HepG2 (cell line): Measurements from ENCODE around the gene CABLES2. TPM values are rescaled to one million over a fixed set of nuclear protein-coding genes. Genes with fewer than 3 reads are reported as not detected.

ENCODE experiments used
- HMG20B ChIP-seq: conservative IDR thresholded peaks from 2 replicates; pipeline ENCODE4 v1.6.1; 2016; ENCODE audit warnings: missing genetic modification reagents, missing compliant biosample characterization
- HOXA5 ChIP-seq: sonication (generic); formaldehyde crosslinking; IDR thresholded peaks from 2 replicates; pipeline ENCODE4 v1.4.0; 2020; ENCODE audit warnings: missing genetic modification reagents
- KAT2B ChIP-seq: fragments of 150-350 bp; IDR thresholded peaks from 2 replicates; pipeline ENCODE4 v1.6.1; 2014; ENCODE audit warnings: low read depth, low read length, borderline replicate concordance
- KAT7 ChIP-seq: IDR thresholded peaks from 2 replicates; pipeline ENCODE4 v1.6.1; 2018; ENCODE audit warnings: borderline replicate concordance, missing compliant biosample characterization
- REPIN1 ChIP-seq: sonication (generic); formaldehyde crosslinking; IDR thresholded peaks from 2 replicates; pipeline ENCODE4 v1.8.0; 2022; ENCODE audit warnings: missing genetic modification reagents, low read depth, mild to moderate bottlenecking, borderline replicate concordance
- SIN3A ChIP-seq: IDR thresholded peaks from 2 replicates; pipeline ENCODE4 v1.6.1; 2011; ENCODE audit warnings: low read depth, mild to moderate bottlenecking, control low read depth, low read length, borderline replicate concordance
- TAF1 ChIP-seq: sonication (generic); formaldehyde crosslinking; IDR thresholded peaks from 2 replicates; pipeline ENCODE4 v1.4.0; 2020; ENCODE audit warnings: missing genetic modification reagents
- ZBTB38 ChIP-seq: sonication (generic); formaldehyde crosslinking; IDR thresholded peaks from 2 replicates; pipeline ENCODE4 v1.5.1; 2020; ENCODE audit warnings: mild to moderate bottlenecking, missing genetic modification reagents
- ZNF230 ChIP-seq: sonication (generic); formaldehyde crosslinking; IDR thresholded peaks from 2 replicates; pipeline ENCODE4 v1.4.0; 2020; ENCODE audit warnings: mild to moderate bottlenecking, missing genetic modification reagents
- ZNF256 ChIP-seq: sonication (generic); formaldehyde crosslinking; conservative IDR thresholded peaks from 2 replicates; pipeline ENCODE4 v1.4.0; 2020; ENCODE audit warnings: missing genetic modification reagents
- ZNF724P ChIP-seq: sonication (generic); formaldehyde crosslinking; IDR thresholded peaks from 2 replicates; pipeline ENCODE4 v1.8.0; 2022; ENCODE audit warnings: missing genetic modification reagents, borderline replicate concordance
- polyA plus RNA-seq, 8 experiments: library from polyadenylated mRNA; depleted of rRNA in 3 of 8; stranded (reverse) in 7 of 8; unstranded in 1 of 8; fragments of >200 nt; fragmentation: Illumina TruSeq in 4 of 8; extraction: Trizol in 4 of 8; gene quantifications; 2 replicates each; pipeline versions ENCODE4 v1.2.1 to v1.2.3, GENCODE V29; 2011 to 2016; ENCODE audit warnings: low read depth in 4 of 8, missing spikeins in 1 of 8, mixed read lengths in 1 of 8; ENCODE audit not compliant: insufficient read depth in 1 of 8
- total RNA-seq, 5 experiments: library from RNA; depleted of rRNA; stranded (reverse); fragments of >200 nt; fragmentation: Illumina TruSeq; extraction: Trizol; gene quantifications; 2 replicates each; pipeline ENCODE4 v1.2.3, GENCODE V29; 2016; ENCODE audit warnings: low read depth in 1 of 5
- TF ChIP-seq, protein P1 (sequence below): sonication (generic); formaldehyde crosslinking; IDR thresholded peaks from 2 replicates; pipeline ENCODE4 v1.4.0; 2020; ENCODE audit warnings: missing genetic modification reagents, borderline replicate concordance
- TF ChIP-seq, protein P2 (sequence below): sonication (generic); formaldehyde crosslinking; IDR thresholded peaks from 2 replicates; pipeline ENCODE4 v1.5.0; 2020; ENCODE audit warnings: missing genetic modification reagents, mild to moderate bottlenecking, borderline replicate concordance
- TF ChIP-seq, protein P3 (sequence below): sonication (generic); formaldehyde crosslinking; IDR thresholded peaks from 2 replicates; pipeline ENCODE4 v1.9.0; 2021; ENCODE audit warnings: missing genetic modification reagents, borderline replicate concordance
- TF ChIP-seq, protein P4 (sequence below): IDR thresholded peaks from 2 replicates; pipeline ENCODE4 v1.6.1; 2016; ENCODE audit warnings: mild to moderate bottlenecking, missing biosample characterization, missing genetic modification reagents
- TF ChIP-seq, protein P5 (sequence below): sonication (generic); formaldehyde crosslinking; IDR thresholded peaks from 2 replicates; pipeline ENCODE4 v1.4.0; 2020; ENCODE audit warnings: low read depth, mild to moderate bottlenecking, missing genetic modification reagents
- TF ChIP-seq, protein P6 (sequence below): sonication (generic); formaldehyde crosslinking; IDR thresholded peaks from 2 replicates; pipeline ENCODE4 v1.5.0; 2020; ENCODE audit warnings: mild to moderate bottlenecking, missing genetic modification reagents

CABLES2 gene
- total and polyA plus RNA-seq, 2 of the 13 experiments (the other 11 are each of a cell fraction or from before 2014, with no cell fraction given) = 5.2 to 9.7 TPM

DNA sequence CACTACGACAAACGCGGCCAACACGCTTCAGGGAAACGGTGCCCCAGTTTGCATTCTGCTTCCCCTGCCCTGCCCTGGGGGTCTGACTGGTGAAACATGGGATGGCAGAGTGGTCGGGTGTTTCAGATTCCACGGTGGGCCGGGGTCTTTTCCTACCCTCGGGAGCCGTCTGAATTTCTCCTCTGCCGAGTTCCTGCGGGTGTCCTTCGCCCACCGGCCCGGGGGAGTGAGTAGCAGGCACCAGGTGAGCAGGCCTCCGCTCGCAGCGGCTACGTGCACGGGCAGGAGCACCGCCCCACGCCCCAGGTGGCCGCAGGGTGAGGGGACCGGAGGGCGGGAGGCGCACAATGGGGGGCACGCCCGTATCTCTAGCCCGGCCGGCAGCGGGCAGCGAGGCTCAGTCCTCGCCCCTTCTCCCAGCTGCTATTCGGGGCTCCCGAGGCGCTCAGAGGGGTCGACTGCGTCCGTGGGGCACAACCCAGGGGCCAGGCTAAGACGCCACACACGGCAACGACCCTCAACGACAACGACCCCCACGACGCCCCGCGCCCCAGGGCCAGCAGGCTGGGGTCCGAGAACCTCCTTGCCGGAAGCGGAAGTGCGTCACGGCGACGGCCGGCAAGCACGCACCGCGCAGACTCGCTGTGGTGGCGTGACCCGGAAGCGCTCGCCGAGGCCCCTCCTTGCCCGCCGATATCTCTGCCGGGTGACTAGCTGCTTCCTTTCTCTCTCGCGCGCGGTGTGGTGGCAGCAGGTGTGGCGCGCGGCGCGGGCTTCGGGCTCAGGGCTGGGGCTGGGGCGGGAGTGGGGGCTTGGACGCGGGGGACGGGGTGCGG lies 20.5 kb downstream of the CABLES2 start, which contains the start of gene RPS21 (continued):
- TF ChIP-seq, protein P1, sequence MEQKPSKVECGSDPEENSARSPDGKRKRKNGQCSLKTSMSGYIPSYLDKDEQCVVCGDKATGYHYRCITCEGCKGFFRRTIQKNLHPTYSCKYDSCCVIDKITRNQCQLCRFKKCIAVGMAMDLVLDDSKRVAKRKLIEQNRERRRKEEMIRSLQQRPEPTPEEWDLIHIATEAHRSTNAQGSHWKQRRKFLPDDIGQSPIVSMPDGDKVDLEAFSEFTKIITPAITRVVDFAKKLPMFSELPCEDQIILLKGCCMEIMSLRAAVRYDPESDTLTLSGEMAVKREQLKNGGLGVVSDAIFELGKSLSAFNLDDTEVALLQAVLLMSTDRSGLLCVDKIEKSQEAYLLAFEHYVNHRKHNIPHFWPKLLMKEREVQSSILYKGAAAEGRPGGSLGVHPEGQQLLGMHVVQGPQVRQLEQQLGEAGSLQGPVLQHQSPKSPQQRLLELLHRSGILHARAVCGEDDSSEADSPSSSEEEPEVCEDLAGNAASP (CRISPR knock-in tag) = no peak
- TF ChIP-seq, protein P2, sequence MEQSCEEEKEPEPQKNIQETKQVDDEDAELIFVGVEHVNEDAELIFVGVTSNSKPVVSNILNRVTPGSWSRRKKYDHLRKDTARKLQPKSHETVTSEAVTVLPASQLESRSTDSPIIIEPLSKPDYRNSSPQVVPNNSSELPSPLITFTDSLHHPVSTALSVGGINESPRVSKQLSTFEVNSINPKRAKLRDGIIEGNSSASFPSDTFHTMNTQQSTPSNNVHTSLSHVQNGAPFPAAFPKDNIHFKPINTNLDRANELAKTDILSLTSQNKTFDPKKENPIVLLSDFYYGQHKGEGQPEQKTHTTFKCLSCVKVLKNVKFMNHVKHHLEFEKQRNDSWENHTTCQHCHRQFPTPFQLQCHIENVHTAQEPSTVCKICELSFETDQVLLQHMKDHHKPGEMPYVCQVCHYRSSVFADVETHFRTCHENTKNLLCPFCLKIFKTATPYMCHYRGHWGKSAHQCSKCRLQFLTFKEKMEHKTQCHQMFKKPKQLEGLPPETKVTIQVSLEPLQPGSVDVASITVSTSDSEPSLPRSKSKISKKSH = peak; percentile 60; the same call in 1 of the 2 replicates
- TF ChIP-seq KAT2B (no peak), ZNF256 (CRISPR knock-in tag) (0 out of 2 replicates have a peak, but pooled peaks have one; percentile 33), HMG20B (CRISPR knock-in tag) (peak; percentile 29; the same call in 1 of the 2 replicates), ZNF724P (CRISPR knock-in tag) (no peak; the same call in 1 of the 2 replicates), HOXA5 (CRISPR knock-in tag) (peak; percentile 73), SIN3A (peak; percentile 91), KAT7 (CRISPR knock-in tag) (peak; percentile 97), TAF1 (CRISPR knock-in tag) (peak; percentile 96), REPIN1 (CRISPR knock-in tag) (peak; percentile 65; the same call in 1 of the 2 replicates), ZBTB38 (peak; percentile 87), ZNF230 (CRISPR knock-in tag) (peak; percentile 94; the same call in 1 of the 2 replicates)
- TF ChIP-seq, protein P3, sequence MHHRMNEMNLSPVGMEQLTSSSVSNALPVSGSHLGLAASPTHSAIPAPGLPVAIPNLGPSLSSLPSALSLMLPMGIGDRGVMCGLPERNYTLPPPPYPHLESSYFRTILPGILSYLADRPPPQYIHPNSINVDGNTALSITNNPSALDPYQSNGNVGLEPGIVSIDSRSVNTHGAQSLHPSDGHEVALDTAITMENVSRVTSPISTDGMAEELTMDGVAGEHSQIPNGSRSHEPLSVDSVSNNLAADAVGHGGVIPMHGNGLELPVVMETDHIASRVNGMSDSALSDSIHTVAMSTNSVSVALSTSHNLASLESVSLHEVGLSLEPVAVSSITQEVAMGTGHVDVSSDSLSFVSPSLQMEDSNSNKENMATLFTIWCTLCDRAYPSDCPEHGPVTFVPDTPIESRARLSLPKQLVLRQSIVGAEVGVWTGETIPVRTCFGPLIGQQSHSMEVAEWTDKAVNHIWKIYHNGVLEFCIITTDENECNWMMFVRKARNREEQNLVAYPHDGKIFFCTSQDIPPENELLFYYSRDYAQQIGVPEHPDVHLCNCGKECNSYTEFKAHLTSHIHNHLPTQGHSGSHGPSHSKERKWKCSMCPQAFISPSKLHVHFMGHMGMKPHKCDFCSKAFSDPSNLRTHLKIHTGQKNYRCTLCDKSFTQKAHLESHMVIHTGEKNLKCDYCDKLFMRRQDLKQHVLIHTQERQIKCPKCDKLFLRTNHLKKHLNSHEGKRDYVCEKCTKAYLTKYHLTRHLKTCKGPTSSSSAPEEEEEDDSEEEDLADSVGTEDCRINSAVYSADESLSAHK (CRISPR knock-in tag) = 0 out of 2 replicates have a peak, but pooled peaks have one; percentile 78
- TF ChIP-seq, protein P4, sequence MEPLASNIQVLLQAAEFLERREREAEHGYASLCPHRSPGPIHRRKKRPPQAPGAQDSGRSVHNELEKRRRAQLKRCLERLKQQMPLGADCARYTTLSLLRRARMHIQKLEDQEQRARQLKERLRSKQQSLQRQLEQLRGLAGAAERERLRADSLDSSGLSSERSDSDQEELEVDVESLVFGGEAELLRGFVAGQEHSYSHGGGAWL = peak; percentile 95
- TF ChIP-seq, protein P5, sequence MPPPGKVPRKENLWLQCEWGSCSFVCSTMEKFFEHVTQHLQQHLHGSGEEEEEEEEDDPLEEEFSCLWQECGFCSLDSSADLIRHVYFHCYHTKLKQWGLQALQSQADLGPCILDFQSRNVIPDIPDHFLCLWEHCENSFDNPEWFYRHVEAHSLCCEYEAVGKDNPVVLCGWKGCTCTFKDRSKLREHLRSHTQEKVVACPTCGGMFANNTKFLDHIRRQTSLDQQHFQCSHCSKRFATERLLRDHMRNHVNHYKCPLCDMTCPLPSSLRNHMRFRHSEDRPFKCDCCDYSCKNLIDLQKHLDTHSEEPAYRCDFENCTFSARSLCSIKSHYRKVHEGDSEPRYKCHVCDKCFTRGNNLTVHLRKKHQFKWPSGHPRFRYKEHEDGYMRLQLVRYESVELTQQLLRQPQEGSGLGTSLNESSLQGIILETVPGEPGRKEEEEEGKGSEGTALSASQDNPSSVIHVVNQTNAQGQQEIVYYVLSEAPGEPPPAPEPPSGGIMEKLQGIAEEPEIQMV (CRISPR knock-in tag) = peak; percentile 47
- TF ChIP-seq, protein P6, sequence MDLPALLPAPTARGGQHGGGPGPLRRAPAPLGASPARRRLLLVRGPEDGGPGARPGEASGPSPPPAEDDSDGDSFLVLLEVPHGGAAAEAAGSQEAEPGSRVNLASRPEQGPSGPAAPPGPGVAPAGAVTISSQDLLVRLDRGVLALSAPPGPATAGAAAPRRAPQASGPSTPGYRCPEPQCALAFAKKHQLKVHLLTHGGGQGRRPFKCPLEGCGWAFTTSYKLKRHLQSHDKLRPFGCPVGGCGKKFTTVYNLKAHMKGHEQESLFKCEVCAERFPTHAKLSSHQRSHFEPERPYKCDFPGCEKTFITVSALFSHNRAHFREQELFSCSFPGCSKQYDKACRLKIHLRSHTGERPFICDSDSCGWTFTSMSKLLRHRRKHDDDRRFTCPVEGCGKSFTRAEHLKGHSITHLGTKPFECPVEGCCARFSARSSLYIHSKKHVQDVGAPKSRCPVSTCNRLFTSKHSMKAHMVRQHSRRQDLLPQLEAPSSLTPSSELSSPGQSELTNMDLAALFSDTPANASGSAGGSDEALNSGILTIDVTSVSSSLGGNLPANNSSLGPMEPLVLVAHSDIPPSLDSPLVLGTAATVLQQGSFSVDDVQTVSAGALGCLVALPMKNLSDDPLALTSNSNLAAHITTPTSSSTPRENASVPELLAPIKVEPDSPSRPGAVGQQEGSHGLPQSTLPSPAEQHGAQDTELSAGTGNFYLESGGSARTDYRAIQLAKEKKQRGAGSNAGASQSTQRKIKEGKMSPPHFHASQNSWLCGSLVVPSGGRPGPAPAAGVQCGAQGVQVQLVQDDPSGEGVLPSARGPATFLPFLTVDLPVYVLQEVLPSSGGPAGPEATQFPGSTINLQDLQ (CRISPR knock-in tag) = 0 out of 2 replicates have a peak, but pooled peaks have one; percentile 66
